ENCODE results near the gene UBE2S.

DNA sequence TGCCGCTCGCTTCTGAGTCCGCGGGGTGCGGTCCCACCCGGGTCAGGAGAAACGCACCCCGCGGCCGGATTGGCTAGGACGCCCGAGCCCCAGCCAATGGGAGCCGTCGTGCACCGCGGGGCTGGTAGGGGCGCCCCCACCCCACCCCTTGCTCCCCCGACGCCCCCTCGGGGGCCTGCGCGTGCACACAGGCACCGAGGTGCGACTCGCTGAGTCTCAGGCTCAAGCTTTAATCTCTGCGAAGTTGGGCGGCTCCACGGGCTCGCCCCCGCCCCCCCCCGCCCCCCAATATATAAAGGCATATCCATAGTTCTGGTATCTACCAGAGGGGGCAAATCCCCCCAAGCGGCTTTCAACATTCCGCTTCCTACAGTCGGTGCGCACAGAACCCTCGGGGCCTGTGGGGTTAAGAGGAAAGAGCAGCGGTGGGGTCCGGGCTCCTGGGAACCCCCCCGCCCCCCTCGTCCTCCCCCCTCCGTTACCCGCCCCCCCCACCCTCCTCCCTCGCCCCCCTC is 52.8 kb downstream of the UBE2S start, which contains the start of gene COX6B2:
- TF ChIP-seq EZH2 (IDR thresholded peaks at IDR 0.05; ENCODE audit: borderline replicate concordance, insufficient read depth, low read length, poor library complexity, severe bottlenecking) (no peak), EP300 (conservative IDR thresholded peaks at IDR 0.05; ENCODE audit: poor library complexity, severe bottlenecking) (no peak), SMC3 (conservative IDR thresholded peaks at IDR 0.05; ENCODE audit: poor library complexity) (no peak), RAD21 (conservative IDR thresholded peaks at IDR 0.05) (no peak), POLR2AphosphoS5 (IDR thresholded peaks at IDR 0.05) (no peak), TAF1 (IDR thresholded peaks at IDR 0.05; ENCODE audit: low read depth) (no peak), MXI1 (conservative IDR thresholded peaks at IDR 0.05; ENCODE audit: poor library complexity, severe bottlenecking) (no peak)
- TF ChIP-seq, protein P1, sequence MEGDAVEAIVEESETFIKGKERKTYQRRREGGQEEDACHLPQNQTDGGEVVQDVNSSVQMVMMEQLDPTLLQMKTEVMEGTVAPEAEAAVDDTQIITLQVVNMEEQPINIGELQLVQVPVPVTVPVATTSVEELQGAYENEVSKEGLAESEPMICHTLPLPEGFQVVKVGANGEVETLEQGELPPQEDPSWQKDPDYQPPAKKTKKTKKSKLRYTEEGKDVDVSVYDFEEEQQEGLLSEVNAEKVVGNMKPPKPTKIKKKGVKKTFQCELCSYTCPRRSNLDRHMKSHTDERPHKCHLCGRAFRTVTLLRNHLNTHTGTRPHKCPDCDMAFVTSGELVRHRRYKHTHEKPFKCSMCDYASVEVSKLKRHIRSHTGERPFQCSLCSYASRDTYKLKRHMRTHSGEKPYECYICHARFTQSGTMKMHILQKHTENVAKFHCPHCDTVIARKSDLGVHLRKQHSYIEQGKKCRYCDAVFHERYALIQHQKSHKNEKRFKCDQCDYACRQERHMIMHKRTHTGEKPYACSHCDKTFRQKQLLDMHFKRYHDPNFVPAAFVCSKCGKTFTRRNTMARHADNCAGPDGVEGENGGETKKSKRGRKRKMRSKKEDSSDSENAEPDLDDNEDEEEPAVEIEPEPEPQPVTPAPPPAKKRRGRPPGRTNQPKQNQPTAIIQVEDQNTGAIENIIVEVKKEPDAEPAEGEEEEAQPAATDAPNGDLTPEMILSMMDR (IDR thresholded peaks at IDR 0.05; ENCODE audit: poor library complexity, severe bottlenecking): no peak
- TF ChIP-seq, protein P2, sequence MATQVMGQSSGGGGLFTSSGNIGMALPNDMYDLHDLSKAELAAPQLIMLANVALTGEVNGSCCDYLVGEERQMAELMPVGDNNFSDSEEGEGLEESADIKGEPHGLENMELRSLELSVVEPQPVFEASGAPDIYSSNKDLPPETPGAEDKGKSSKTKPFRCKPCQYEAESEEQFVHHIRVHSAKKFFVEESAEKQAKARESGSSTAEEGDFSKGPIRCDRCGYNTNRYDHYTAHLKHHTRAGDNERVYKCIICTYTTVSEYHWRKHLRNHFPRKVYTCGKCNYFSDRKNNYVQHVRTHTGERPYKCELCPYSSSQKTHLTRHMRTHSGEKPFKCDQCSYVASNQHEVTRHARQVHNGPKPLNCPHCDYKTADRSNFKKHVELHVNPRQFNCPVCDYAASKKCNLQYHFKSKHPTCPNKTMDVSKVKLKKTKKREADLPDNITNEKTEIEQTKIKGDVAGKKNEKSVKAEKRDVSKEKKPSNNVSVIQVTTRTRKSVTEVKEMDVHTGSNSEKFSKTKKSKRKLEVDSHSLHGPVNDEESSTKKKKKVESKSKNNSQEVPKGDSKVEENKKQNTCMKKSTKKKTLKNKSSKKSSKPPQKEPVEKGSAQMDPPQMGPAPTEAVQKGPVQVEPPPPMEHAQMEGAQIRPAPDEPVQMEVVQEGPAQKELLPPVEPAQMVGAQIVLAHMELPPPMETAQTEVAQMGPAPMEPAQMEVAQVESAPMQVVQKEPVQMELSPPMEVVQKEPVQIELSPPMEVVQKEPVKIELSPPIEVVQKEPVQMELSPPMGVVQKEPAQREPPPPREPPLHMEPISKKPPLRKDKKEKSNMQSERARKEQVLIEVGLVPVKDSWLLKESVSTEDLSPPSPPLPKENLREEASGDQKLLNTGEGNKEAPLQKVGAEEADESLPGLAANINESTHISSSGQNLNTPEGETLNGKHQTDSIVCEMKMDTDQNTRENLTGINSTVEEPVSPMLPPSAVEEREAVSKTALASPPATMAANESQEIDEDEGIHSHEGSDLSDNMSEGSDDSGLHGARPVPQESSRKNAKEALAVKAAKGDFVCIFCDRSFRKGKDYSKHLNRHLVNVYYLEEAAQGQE (IDR thresholded peaks at IDR 0.05; ENCODE audit: borderline replicate concordance): no peak
